Nucleus accumbens (tissue), 56 donors: ENCODE data around the gene CNTN4.
"Not testable (repeated sequence)": the region's sequence is repeated elsewhere in the genome, so short reads cannot be mapped to it uniquely, and the experiment has no call there.

Experiments
- DNase-seq, 56 donors: peaks; one replicate each; lab custom pipeline; 2025; lab: John Stamatoyannopoulos, UW

Gene CNTN4

GRCh38 chr3:2098398-2099027 is at the start of gene CNTN4:
Gene CNTN4 (plus strand): TSS chr3:2098866.
- DNase-seq = peak in 48 of 56 donors; percentile 6 to 87 (median 50)

- DNase-seq = no peak
These were observed 37.3 kb upstream of the CNTN4 start for GRCh38 chr3:2061360-2061759.

- no peak for DNase-seq
These were observed 27.1 kb upstream of the CNTN4 start for GRCh38 chr3:2071531-2071930.

- no peak for DNase-seq
These were observed 19.8 kb upstream of the CNTN4 start for GRCh38 chr3:2078821-2079220.

DNA sequence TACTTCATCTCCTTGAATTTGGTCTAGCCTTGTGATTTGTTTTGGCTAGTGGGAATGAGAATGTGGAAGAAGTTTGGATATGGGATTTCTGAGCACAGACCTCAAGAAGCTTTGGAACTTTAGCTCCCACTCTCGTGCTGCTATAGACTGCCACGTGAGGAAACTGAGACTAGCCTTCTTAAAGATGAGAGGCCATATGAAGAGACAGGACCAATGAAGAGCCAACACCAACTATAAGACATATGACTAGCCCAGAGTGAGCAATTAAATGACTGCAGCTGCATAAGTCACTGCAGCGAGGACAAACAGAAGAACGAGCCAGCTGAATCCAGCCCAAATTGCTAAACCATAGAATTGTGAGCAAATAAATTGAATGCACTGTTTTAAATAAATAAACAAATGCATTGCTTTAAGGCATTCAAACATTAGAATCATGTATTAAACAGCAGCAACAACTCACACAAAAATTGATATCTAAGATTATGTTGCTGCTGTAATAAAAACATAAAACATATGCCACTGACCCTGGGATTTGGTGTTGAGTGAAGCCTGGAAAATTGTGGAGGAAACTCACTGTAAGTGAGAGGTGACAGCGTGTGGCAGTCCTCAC is 15.7 kb upstream of the CNTN4 start:
- DNase-seq = no peak

DNA sequence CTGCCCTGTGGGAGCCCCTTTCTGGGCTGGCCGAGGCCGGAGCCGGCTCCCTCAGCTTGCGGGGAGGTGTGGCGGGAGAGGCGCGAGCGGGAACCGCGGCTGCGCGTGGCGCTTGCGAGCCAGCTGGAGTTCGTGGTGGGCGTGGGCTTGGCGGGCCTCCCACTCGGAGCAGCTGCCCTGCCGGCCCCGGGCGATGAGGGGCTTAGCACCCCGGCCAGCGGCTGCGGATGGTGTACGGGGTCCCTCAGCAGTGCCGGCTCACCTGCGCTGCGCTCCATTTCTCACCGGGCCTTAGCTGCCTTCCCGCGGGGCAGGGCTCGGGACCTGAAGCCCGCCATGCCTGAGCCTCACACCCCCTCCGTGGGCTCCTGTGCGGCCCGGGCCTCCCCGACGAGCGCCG is 15.1 kb upstream of the CNTN4 start:
- not testable (repeated sequence) for DNase-seq

DNA sequence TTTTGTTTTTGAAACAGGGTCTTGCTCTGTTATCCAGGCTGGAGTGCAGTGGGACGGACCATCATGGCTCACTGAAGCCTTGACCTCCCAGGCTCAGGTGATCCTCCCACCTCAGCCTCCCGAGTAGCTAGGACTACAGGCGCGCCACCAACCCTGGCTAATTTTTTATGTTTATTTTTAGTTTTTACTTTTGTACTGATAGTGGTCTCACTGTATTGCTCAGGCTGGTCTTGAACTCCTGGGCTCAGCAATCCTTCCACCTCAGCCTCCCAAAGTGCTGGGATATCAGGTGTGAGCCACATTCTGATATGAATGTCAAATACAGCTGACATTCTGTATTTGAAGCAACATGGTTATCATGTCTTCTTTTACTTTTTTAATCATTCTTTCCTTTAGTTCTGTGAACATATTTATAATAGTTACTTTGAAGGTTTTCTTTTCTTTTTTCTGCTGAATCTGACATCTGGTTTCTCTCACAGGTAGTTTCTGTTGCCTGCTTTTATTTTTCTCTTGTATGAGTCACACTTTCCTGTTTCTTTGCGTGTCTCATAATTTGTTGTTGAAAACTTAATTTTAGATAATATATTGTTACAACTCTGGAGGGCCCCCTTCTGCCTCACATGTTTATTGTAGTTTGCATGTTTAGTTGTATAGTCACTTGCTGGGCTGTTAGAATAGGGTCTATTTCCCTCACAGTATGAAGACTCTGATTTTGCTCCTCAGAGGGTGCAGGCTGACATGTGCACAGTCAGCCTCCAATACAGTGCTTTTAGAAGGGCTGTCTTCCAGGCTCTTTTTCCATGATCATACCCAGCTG is 8.4 kb upstream of the CNTN4 start:
- no peak for DNase-seq

DNA sequence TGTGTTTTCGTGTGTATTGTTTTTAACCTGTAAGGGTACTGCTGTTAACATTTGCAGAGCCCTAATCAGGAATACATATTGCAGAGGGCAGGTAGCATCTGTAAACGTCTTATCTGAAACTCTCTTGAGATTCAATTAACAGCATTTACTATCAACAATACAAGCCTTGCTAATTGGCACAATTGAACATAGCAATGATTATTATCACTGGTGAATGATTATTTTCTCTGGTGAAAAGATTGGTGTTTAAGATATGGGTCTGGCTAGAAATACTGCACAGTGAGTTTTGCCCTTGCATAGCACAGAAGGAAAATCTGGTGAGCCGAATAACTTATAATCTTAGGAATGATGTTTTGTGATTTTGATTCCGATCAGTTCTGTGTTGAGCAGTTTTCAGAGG is 5.9 kb upstream of the CNTN4 start:
- DNase-seq = no peak

GRCh38 chr3:2094941-2095340 is 3.7 kb upstream of the CNTN4 start:
- DNase-seq = no peak

GRCh38 chr3:2096216-2096615 is 2.5 kb upstream of the CNTN4 start:
- DNase-seq = peak in 24 of 56 donors; percentile 1 to 54 (median 14)

DNA sequence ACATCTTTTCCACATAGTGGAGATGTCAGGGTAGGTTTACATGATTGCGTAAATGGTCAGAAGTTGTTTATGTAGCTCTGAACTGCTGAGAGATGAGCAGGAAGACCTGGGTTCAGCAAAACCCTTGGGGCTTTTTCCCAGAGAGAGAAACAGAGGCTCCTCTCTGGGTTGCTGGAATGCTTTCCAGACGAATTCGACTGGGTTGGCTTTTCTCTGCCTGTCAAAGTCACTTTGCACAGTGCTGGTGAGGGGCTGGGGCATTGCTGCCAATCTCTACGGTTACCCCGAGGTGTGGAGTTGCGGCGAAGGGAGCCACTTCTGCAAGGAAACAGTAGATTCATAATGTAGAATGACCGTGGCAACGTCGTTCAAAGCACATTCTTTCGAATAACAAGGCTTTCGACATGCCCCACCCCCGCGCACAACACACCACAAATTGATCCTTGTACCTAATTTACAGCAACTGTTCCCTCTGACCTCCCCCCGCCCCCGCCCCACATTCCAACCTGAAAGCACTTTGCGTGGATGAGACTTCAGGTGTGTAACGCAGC is 950 bp upstream of the CNTN4 start:
- peak in 8 of 56 donors; percentile 4 to 35 (median 14) for DNase-seq

DNA sequence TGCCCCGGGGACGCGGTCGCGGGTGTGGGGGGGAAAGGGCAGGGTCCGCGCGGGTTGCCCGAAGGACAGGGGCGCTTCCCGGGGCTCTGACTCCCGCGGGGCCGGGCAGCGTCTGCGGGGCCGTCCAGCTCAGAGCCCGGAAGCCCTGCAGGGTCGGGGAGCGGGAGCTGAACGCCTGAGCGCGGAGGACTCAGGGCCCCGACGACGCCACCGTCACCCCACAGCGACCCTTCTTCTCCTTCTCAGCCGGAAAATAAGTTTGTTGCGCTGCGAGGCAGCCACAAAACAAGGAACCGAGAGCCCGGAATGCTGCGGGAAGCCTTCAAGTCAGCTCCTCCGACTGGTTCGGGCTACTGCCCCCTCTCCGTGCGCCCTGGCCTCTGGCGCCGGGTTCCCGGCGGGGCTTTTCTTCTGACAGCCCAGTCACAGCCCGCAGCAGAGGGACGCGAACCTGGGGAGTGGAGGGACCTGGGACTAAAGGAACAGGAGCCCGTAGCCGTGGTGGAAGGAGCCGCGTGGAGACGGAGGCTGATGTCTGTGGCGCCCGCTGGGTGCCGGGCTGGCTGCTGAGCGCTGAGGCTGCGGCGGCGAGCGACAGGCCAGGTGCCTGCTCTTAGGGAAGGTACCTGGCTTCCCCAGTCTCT is 484 bp downstream of the CNTN4 start:
- DNase-seq = peak in 22 of 56 donors; percentile 5 to 53 (median 22)

DNA sequence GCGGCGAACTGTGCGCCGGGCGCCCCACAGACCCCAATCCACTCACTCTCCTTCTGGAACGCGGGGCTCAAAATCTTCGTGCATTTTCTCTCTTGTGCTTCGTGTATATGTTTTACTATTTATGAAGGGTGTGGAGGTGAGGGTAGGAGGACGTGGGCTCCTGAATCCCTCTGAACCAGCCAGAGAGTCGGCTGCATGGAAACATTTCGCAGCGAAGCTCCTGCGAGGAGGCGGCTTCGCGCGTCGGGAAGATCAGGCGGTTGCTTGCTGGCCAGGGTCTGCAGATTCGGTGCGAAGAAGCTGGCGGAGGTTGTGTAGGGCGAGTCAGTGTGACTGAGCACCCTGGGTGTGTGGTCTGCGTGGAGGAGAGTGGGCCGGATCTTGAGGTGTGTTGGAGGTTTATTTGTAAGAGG is 1.1 kb downstream of the CNTN4 start:
- peak in 13 of 56 donors; percentile 2 to 49 (median 15) for DNase-seq

- no peak for DNase-seq
These were observed 7.8 kb downstream of the CNTN4 start for GRCh38 chr3:2106438-2106837.

- DNase-seq = no peak
These were observed 12.0 kb downstream of the CNTN4 start for GRCh38 chr3:2110597-2111117.

- no peak for DNase-seq
These were observed 16.1 kb downstream of the CNTN4 start for GRCh38 chr3:2114617-2115275.

- no peak for DNase-seq
These were observed 32.1 kb downstream of the CNTN4 start for GRCh38 chr3:2130726-2131125.

- DNase-seq = no peak
These were observed 34.5 kb downstream of the CNTN4 start for GRCh38 chr3:2133146-2133545.

DNA sequence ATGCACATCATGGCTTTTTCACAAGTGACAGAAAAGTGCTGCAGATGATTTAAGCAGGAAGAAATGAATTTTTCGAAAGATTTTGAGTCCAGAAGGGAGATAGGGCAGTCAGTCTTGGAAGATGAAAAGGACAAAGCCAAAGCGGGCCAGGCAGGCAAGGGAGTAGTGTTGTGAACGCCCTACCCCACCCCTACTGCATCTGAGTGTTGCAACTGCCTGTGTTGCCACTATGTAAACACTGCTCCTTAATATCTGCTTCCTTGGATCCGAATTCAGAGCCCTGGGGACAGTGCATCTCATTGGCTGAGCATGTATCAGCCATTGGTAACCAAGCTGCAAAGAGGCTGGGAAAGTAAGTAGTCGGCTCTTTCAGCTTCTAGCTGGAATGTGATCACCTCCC is 39.0 kb downstream of the CNTN4 start:
- no peak for DNase-seq

GRCh38 chr3:2141482-2141881 is 42.8 kb downstream of the CNTN4 start:
- DNase-seq = no peak
